ENCODE results near the gene ITGA2B.

Gene ITGA2B

DNA sequence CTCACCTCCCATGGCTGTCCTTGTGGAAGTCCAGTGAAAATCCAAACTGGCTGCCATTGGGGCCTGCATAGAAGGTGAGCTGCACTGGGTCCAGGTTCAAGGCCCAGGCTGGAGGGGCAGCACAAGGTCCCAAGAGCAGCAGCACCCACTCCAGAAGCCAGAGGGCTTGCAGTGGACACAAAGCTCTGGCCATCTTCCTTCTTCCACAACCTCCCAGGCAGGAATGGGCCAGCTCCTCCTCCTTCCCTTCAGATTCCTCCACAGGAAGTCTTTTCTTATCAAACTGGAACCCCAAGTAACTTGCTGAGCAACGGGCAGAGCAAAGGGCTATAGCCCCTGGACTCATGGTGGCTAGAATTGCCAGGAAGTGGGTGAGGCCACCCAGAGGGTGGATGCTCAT lies at the start of gene ITGA2B:
ITGA2B (minus strand) TSS at position 369 of the 400 bp plus-strand sequence; CDS start at position 193, 176 bp downstream.
- DNase-seq (ENCODE audit: low spot score): no peak
- in situ Hi-C loops (cut with MboI; ENCODE audit: low sequenced_read_pairs, unreplicated experiment): no loop called here
- TF ChIP-seq, protein P1, sequence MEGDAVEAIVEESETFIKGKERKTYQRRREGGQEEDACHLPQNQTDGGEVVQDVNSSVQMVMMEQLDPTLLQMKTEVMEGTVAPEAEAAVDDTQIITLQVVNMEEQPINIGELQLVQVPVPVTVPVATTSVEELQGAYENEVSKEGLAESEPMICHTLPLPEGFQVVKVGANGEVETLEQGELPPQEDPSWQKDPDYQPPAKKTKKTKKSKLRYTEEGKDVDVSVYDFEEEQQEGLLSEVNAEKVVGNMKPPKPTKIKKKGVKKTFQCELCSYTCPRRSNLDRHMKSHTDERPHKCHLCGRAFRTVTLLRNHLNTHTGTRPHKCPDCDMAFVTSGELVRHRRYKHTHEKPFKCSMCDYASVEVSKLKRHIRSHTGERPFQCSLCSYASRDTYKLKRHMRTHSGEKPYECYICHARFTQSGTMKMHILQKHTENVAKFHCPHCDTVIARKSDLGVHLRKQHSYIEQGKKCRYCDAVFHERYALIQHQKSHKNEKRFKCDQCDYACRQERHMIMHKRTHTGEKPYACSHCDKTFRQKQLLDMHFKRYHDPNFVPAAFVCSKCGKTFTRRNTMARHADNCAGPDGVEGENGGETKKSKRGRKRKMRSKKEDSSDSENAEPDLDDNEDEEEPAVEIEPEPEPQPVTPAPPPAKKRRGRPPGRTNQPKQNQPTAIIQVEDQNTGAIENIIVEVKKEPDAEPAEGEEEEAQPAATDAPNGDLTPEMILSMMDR (IDR thresholded peaks at IDR 0.05; ENCODE audit: borderline replicate concordance, control extremely low read depth, extremely low read depth, insufficient read depth, missing control alignments): no peak

DNA sequence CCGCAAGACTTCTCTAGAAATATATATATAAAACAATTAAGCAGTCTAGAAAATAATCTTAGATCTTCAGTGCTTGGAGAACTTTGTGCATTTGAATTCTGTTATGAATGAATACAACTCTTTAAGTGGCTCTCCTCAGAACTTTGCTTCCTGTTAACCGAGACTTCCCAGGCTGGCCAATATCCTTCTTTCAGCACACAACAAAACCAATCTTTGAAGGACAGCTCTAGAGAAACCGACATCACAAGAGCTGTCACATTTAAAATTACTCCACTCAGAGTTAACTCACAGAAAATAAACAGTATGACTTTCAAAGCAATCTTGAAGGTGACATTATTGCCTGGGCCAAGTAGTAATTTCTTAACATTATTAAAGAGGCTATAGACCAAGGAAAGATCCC lies 49.7 kb upstream of the ITGA2B start:
- in situ Hi-C loops (cut with MboI; ENCODE audit: low sequenced_read_pairs, unreplicated experiment): no loop called here
- TF ChIP-seq, protein P1 (IDR thresholded peaks at IDR 0.05; ENCODE audit: borderline replicate concordance, control extremely low read depth, extremely low read depth, insufficient read depth, missing control alignments): no peak
- no peak for DNase-seq (ENCODE audit: low spot score)

DNA sequence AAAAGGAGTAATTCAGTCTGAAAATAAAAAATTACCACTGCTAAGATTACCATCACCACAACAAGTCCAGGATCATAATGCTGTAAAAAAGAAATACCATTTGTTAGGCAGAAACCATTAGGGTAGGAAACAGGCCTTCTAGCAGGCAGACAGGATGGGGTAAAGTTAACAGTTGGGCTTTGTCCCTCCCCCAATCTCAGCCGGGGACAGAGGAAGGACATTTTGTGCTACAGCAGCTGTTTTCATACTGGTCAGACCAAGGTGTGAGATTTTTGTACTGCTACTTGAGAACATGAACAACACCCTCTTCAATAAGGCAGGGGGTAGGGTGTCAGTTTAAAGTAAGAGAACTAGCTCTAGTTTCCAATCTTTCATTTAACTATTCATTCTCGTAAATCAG lies 49.2 kb upstream of the ITGA2B start:
- peak; percentile 25 for DNase-seq (ENCODE audit: low spot score)
- TF ChIP-seq, protein P1 (IDR thresholded peaks at IDR 0.05; ENCODE audit: borderline replicate concordance, control extremely low read depth, extremely low read depth, insufficient read depth, missing control alignments): no peak
- in situ Hi-C loops (cut with MboI; ENCODE audit: low sequenced_read_pairs, unreplicated experiment): no loop called here

DNA sequence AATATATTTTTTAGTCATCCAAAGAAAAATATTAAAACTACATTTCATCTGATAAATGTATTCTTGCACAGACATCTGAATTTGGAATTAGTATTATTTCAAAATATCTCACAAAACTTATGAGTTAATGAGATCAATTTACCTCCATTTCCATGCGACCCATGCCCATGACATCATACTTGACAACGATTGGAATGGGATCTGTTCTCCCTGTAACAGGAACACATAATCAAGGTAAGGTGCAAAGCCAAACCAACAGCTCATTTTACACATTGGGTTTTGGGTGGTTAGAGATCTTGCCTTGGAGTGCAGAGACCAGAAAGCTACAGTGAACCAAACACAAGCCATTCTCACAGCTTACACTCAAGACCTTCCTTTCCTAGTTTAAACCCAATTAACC lies 46.9 kb upstream of the ITGA2B start:
- in situ Hi-C loops (cut with MboI; ENCODE audit: low sequenced_read_pairs, unreplicated experiment): no loop called here
- TF ChIP-seq, protein P1 (IDR thresholded peaks at IDR 0.05; ENCODE audit: borderline replicate concordance, control extremely low read depth, extremely low read depth, insufficient read depth, missing control alignments): no peak

DNA sequence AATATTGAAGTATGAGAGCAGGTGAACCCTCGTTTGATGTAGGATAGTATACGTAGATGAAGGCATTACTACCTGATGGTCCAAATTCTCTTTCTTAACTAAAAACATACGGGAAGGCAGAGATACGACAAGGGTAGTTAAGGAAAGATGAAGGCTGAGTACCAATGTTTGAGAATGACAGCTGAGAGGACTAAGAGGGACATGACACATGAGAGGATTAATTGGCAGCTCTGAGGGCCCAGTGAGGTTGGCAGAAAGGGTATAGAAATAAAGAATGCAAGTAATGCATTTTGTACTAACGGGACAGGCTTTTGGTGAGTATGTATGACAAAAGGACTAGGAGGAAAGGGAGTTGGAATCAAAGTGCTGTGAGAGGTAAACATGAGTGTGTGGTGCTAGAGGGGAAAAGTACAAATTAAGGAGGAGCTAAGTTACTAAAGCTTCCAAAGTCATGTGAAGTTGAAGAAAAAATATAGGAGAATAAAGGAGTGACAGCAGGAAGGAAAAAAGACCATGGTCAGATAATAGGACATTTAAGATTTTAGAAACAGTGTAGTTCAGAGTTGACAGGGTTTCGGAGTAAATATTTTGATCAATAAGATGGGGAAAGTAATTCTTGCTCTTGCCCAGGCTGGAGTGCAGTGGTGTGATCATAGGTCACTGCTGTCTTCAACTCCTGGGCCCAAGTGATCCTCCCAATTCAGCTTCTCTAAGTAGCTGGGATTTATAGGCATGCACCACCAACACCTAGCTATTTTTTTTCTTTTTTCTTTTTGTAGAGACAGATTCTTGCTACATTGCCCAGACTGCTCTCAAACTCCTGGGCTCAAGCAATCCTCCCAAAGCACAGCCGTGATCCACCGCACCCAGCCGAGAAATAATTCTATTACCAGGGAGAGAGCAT lies 43.1 kb upstream of the ITGA2B start:
- TF ChIP-seq, protein P1 (IDR thresholded peaks at IDR 0.05; ENCODE audit: borderline replicate concordance, control extremely low read depth, extremely low read depth, insufficient read depth, missing control alignments): no peak
- in situ Hi-C loops (cut with MboI; ENCODE audit: low sequenced_read_pairs, unreplicated experiment): no loop called here

More for the DNA sequence above, 46.9 kb upstream of the ITGA2B start:
- no peak for DNase-seq (ENCODE audit: low spot score)

DNA sequence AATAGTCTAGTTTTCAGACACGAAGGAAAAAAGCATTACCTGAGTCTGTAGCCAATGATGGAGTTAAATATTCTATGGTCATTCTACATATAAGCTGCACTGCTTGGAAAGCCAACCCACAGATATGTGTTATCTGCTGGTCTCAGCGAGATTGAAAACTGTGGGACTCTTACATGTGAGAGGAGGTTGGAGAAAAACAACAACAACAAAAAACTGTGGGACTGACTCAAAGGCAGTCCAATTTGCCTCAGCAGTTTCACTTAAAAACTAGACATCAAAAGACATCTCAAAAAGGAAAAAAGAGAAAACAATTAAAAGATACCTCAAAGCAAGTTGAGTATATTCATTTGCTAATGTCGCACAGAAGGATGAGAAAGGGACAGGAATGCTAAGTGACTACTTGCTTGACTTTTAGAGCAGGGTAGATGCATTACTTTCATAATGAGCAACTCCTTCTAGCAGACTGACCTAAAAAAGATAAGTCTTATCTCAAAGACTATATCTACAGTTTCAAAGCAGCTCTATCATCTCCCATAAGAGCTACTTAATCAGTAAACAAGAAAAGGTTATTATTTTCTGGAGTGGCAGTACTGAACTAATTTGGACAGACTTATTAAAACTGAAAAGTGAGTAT lies 35.5 kb upstream of the ITGA2B start:
- TF ChIP-seq, protein P1 (IDR thresholded peaks at IDR 0.05; ENCODE audit: borderline replicate concordance, control extremely low read depth, extremely low read depth, insufficient read depth, missing control alignments): no peak
- in situ Hi-C loops (cut with MboI; ENCODE audit: low sequenced_read_pairs, unreplicated experiment): no loop called here
- DNase-seq (ENCODE audit: low spot score): no peak

More for the DNA sequence above, 43.1 kb upstream of the ITGA2B start:
- DNase-seq (ENCODE audit: low spot score): no peak

Data from GM13976 (cell line).